ENCODE data around the gene LRRC8D. TPM values are rescaled to one million over a fixed set of nuclear protein-coding genes. Genes with fewer than 3 reads are reported as not detected.
"Not testable (repeated sequence)": the region's sequence is repeated elsewhere in the genome, so short reads cannot be mapped to it uniquely, and the experiment has no call there.

Gene LRRC8D
- total and polyA plus RNA-seq, 9 of the 15 experiments (the other 6 are each of a cell fraction or from before 2014, with no cell fraction given) = 3.4 to 53.9 (median 15.9) TPM

GRCh38 chr1:89794406-89794805, 26.4 kb upstream of the LRRC8D start (continued):
- no peak for TF ChIP-seq AFF4 (CRISPR knock-in tag; IDR thresholded peaks at IDR 0.05)

GRCh38 chr1:89795571-89795970, 25.3 kb upstream of the LRRC8D start:
- POLR2A ChIA-PET; H3K4me2 ChIP-seq (ENCODE audit: insufficient read depth, low read length); intact Hi-C loops (cut with micrococcal nuclease); ATAC-seq; H4K20me1 ChIP-seq (replicated peaks; ENCODE audit: control insufficient read depth, insufficient read depth, low read length); H3K4me3 ChIP-seq; H3K9me3 ChIP-seq (replicated peaks; ENCODE audit: control insufficient read depth, insufficient read depth, low read depth, low read length); H3K36me3 ChIP-seq (ENCODE audit: control insufficient read depth, insufficient read depth, low read length); H3K27ac ChIP-seq (ENCODE audit: extremely low read depth, low read depth, low read length); H3K79me2 ChIP-seq (ENCODE audit: control insufficient read depth, insufficient read depth, low read length); CTCF ChIA-PET (ENCODE audit: low intra/inter-chr PET ratio); BruUV-seq (replicated peaks); H3K9me1 ChIP-seq (ENCODE audit: control insufficient read depth, insufficient read depth, low read length); H3K9ac ChIP-seq (ENCODE audit: insufficient read depth in 1 of 2, low read depth in 2 of 2, low read length in 2 of 2); in situ Hi-C loops (cut with MboI); FAIRE-seq; DNase-seq (ENCODE audit: extremely low read depth in 1 of 4, low spot score in 3 of 4); H2AFZ ChIP-seq (ENCODE audit: low read depth, low read length); H3K27me3 ChIP-seq (ENCODE audit: control insufficient read depth in 2 of 2, insufficient read depth in 2 of 2, low read length in 2 of 2): not testable (repeated sequence)
- peaks cover 0 to 16% of the 10 kb centered on the region in 2 experiments; a peak in 3 of 5 replicates for H3K4me1 ChIP-seq (replicated peaks in 1 of 2; ENCODE audit: control insufficient read depth in 2 of 2, insufficient read depth in 2 of 2, low read length in 2 of 2)
- TF ChIP-seq BCOR (IDR thresholded peaks at IDR 0.05) (0 out of 2 replicates have a peak, but pooled peaks have one; percentile 23), ZNF146 (CRISPR knock-in tag; IDR thresholded peaks at IDR 0.05; ENCODE audit: unreplicated experiment) (peak; percentile 59)
- 20% methylated on average over 1 of the region's 4 CpGs for WGBS (ENCODE audit: insufficient coverage, low coverage, missing lambda C conversion rate)

GRCh38 chr1:89797876-89798275, 23.0 kb upstream of the LRRC8D start:
- H3K79me2 ChIP-seq (ENCODE audit: control insufficient read depth, insufficient read depth, low read length); H3K4me3 ChIP-seq; H3K9me1 ChIP-seq (ENCODE audit: control insufficient read depth, insufficient read depth, low read length); FAIRE-seq; H3K9me3 ChIP-seq (replicated peaks; ENCODE audit: control insufficient read depth, insufficient read depth, low read depth, low read length); BruUV-seq (replicated peaks); H3K27me3 ChIP-seq (ENCODE audit: control insufficient read depth in 2 of 2, insufficient read depth in 2 of 2, low read length in 2 of 2); H3K27ac ChIP-seq (ENCODE audit: extremely low read depth, low read depth, low read length); H3K4me2 ChIP-seq (ENCODE audit: insufficient read depth, low read length); H3K36me3 ChIP-seq (ENCODE audit: control insufficient read depth, insufficient read depth, low read length); in situ Hi-C loops (cut with MboI); H4K20me1 ChIP-seq (replicated peaks; ENCODE audit: control insufficient read depth, insufficient read depth, low read length); H2AFZ ChIP-seq (ENCODE audit: low read depth, low read length); DNase-seq (ENCODE audit: extremely low read depth in 1 of 4, low spot score in 3 of 4); intact Hi-C loops (cut with micrococcal nuclease); ATAC-seq; POLR2A ChIA-PET; H3K9ac ChIP-seq (ENCODE audit: insufficient read depth in 1 of 2, low read depth in 2 of 2, low read length in 2 of 2); CTCF ChIA-PET (ENCODE audit: low intra/inter-chr PET ratio): not testable (repeated sequence)
- H3K4me1 ChIP-seq (replicated peaks in 1 of 2; ENCODE audit: control insufficient read depth in 2 of 2, insufficient read depth in 2 of 2, low read length in 2 of 2) = peaks cover 0 to 16% of the 10 kb centered on the region in 2 experiments; a peak in 3 of 5 replicates
- WGBS (ENCODE audit: insufficient coverage, low coverage, missing lambda C conversion rate) = 100% methylated on average over 1 of the region's 32 CpGs
